OCI-LY7 (cell line): ENCODE data around the gene FRMD5.

Experiments used
- EZH2phosphoT487 ChIP-seq: fragments of 200-600 bp; sonication (generic); IDR thresholded peaks from 2 replicates; pipeline ENCODE4 v1.6.1; 2018; ENCODE audit warnings: low read depth, borderline replicate concordance, mild to moderate bottlenecking, mixed run types, antibody characterized with exemption, low read length, moderate library complexity, mixed read lengths
- TF ChIP-seq, protein P1 (sequence below): fragments of 200-600 bp; sonication (generic); conservative IDR thresholded peaks from 2 replicates; pipeline ENCODE4 v1.5.1; 2014; ENCODE audit warnings: mild to moderate bottlenecking, antibody characterized with exemption, low read length, moderate library complexity, mixed read lengths

GRCh38 chr15:44129911-44130310 is 65.2 kb downstream of the FRMD5 start:
- TF ChIP-seq, protein P1, sequence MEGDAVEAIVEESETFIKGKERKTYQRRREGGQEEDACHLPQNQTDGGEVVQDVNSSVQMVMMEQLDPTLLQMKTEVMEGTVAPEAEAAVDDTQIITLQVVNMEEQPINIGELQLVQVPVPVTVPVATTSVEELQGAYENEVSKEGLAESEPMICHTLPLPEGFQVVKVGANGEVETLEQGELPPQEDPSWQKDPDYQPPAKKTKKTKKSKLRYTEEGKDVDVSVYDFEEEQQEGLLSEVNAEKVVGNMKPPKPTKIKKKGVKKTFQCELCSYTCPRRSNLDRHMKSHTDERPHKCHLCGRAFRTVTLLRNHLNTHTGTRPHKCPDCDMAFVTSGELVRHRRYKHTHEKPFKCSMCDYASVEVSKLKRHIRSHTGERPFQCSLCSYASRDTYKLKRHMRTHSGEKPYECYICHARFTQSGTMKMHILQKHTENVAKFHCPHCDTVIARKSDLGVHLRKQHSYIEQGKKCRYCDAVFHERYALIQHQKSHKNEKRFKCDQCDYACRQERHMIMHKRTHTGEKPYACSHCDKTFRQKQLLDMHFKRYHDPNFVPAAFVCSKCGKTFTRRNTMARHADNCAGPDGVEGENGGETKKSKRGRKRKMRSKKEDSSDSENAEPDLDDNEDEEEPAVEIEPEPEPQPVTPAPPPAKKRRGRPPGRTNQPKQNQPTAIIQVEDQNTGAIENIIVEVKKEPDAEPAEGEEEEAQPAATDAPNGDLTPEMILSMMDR, result no peak
- TF ChIP-seq EZH2phosphoT487, result no peak
